HepG2 (cell line): ENCODE results near the gene NYNRIN. TPM values are rescaled to one million over a fixed set of nuclear protein-coding genes. Genes with fewer than 3 reads are reported as not detected.
A peak's percentile ranks its signal among the peaks of the same experiment; 100 is the strongest.

Source experiments
- EED ChIP-seq: sonication (generic); formaldehyde crosslinking; IDR thresholded peaks from 2 replicates; pipeline ENCODE4 v1.5.0; 2020; ENCODE audit warnings: mild to moderate bottlenecking, missing genetic modification reagents
- HNRNPL ChIP-seq: fragments of 200-400 bp; formaldehyde crosslinking; IDR thresholded peaks from 2 replicates; pipeline ENCODE4 v1.6.1; 2017; ENCODE audit warnings: mild to moderate bottlenecking, low read depth, low read length
- NCOA2 ChIP-seq: sonication (generic); formaldehyde crosslinking; IDR thresholded peaks from 2 replicates; pipeline ENCODE4 v1.8.0; 2022; ENCODE audit warnings: inconsistent platforms
- SATB2 ChIP-seq: sonication (generic); formaldehyde crosslinking; IDR thresholded peaks from 2 replicates; pipeline ENCODE4 v1.5.0; 2020; ENCODE audit warnings: missing genetic modification reagents
- ZBTB7B ChIP-seq: sonication (generic); formaldehyde crosslinking; IDR thresholded peaks from 2 replicates; pipeline ENCODE4 v1.4.0; 2020; ENCODE audit warnings: missing genetic modification reagents
- ZFYVE20 ChIP-seq: sonication (generic); formaldehyde crosslinking; IDR thresholded peaks from 2 replicates; pipeline ENCODE4 v1.8.0; 2023; ENCODE audit warnings: low read depth, mild to moderate bottlenecking, moderate library complexity, missing genetic modification reagents, borderline replicate concordance
- ZNF101 ChIP-seq: sonication (generic); formaldehyde crosslinking; IDR thresholded peaks from 2 replicates; pipeline ENCODE4 v1.4.0; 2020; ENCODE audit warnings: mild to moderate bottlenecking, low read depth, missing genetic modification reagents, borderline replicate concordance
- ZNF274 ChIP-seq: sonication (generic); formaldehyde crosslinking; IDR thresholded peaks from 2 replicates; pipeline ENCODE4 v1.5.1; 2020; ENCODE audit warnings: mild to moderate bottlenecking, missing genetic modification reagents
- ZNF331 ChIP-seq: sonication (generic); formaldehyde crosslinking; IDR thresholded peaks from 2 replicates; pipeline ENCODE4 v1.4.0; 2020; ENCODE audit warnings: missing genetic modification reagents
- ZNF550 ChIP-seq: sonication (generic); formaldehyde crosslinking; IDR thresholded peaks from 2 replicates; pipeline ENCODE4 v1.4.0; 2020; ENCODE audit warnings: mild to moderate bottlenecking, missing genetic modification reagents, borderline replicate concordance
- ZNF577 ChIP-seq: sonication (generic); formaldehyde crosslinking; IDR thresholded peaks from 2 replicates; pipeline ENCODE4 v1.4.0; 2020; ENCODE audit warnings: mild to moderate bottlenecking, low read depth, missing genetic modification reagents, borderline replicate concordance
- ZNF619 ChIP-seq: sonication (generic); formaldehyde crosslinking; IDR thresholded peaks from 2 replicates; pipeline ENCODE4 v1.4.0; 2020; ENCODE audit warnings: mild to moderate bottlenecking, missing genetic modification reagents
- ZNF678 ChIP-seq: sonication (generic); formaldehyde crosslinking; IDR thresholded peaks from 2 replicates; pipeline ENCODE4 v1.4.0; 2020; ENCODE audit warnings: mild to moderate bottlenecking, missing genetic modification reagents
- ZNF713 ChIP-seq: sonication (generic); formaldehyde crosslinking; IDR thresholded peaks from 2 replicates; pipeline ENCODE4 v1.4.0; 2020; ENCODE audit warnings: mild to moderate bottlenecking, missing genetic modification reagents
- ZNF724P ChIP-seq: sonication (generic); formaldehyde crosslinking; IDR thresholded peaks from 2 replicates; pipeline ENCODE4 v1.8.0; 2022; ENCODE audit warnings: missing genetic modification reagents, borderline replicate concordance
- polyA plus RNA-seq, 8 experiments: library from polyadenylated mRNA; depleted of rRNA in 3 of 8; stranded (reverse) in 7 of 8; unstranded in 1 of 8; fragments of >200 nt; fragmentation: Illumina TruSeq in 4 of 8; extraction: Trizol in 4 of 8; gene quantifications; 2 replicates each; pipeline versions ENCODE4 v1.2.1 to v1.2.3, GENCODE V29; 2011 to 2016; ENCODE audit warnings: low read depth in 4 of 8, missing spikeins in 1 of 8, mixed read lengths in 1 of 8; ENCODE audit not compliant: insufficient read depth in 1 of 8
- total RNA-seq, 5 experiments: library from RNA; depleted of rRNA; stranded (reverse); fragments of >200 nt; fragmentation: Illumina TruSeq; extraction: Trizol; gene quantifications; 2 replicates each; pipeline ENCODE4 v1.2.3, GENCODE V29; 2016; ENCODE audit warnings: low read depth in 1 of 5
- TF ChIP-seq, protein P1 (sequence below): sonication (generic); formaldehyde crosslinking; conservative IDR thresholded peaks from 2 replicates; pipeline ENCODE4 v1.4.0; 2020; ENCODE audit warnings: mild to moderate bottlenecking, missing genetic modification reagents, moderate library complexity
- TF ChIP-seq, protein P2 (sequence below), 2 experiments: sonication (generic) in 1 of 2; formaldehyde crosslinking in 1 of 2; IDR thresholded peaks; 2 replicates each; pipeline versions ENCODE4 v1.4.0 to v1.6.1; 2018 to 2020; ENCODE audit warnings: missing genetic modification reagents in 2 of 2, borderline replicate concordance in 1 of 2, low read depth in 1 of 2, mild to moderate bottlenecking in 1 of 2, missing biosample characterization in 1 of 2
- TF ChIP-seq, protein P3 (sequence below): sonication (generic); formaldehyde crosslinking; IDR thresholded peaks from 2 replicates; pipeline ENCODE4 v1.5.1; 2020; ENCODE audit warnings: mild to moderate bottlenecking, missing genetic modification reagents, moderate library complexity

NYNRIN gene
- total and polyA plus RNA-seq, 2 of the 13 experiments (the other 11 are each of a cell fraction or from before 2014, with no cell fraction given) = 0.63 to 1.1 TPM

- peak; percentile 34; the same call in 1 of the 2 replicates for TF ChIP-seq ZNF550
- no peak for TF ChIP-seq ZNF101 (CRISPR knock-in tag)
- TF ChIP-seq, protein P1, sequence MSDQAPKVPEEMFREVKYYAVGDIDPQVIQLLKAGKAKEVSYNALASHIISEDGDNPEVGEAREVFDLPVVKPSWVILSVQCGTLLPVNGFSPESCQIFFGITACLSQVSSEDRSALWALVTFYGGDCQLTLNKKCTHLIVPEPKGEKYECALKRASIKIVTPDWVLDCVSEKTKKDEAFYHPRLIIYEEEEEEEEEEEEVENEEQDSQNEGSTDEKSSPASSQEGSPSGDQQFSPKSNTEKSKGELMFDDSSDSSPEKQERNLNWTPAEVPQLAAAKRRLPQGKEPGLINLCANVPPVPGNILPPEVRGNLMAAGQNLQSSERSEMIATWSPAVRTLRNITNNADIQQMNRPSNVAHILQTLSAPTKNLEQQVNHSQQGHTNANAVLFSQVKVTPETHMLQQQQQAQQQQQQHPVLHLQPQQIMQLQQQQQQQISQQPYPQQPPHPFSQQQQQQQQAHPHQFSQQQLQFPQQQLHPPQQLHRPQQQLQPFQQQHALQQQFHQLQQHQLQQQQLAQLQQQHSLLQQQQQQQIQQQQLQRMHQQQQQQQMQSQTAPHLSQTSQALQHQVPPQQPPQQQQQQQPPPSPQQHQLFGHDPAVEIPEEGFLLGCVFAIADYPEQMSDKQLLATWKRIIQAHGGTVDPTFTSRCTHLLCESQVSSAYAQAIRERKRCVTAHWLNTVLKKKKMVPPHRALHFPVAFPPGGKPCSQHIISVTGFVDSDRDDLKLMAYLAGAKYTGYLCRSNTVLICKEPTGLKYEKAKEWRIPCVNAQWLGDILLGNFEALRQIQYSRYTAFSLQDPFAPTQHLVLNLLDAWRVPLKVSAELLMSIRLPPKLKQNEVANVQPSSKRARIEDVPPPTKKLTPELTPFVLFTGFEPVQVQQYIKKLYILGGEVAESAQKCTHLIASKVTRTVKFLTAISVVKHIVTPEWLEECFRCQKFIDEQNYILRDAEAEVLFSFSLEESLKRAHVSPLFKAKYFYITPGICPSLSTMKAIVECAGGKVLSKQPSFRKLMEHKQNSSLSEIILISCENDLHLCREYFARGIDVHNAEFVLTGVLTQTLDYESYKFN (CRISPR knock-in tag) = peak; percentile 58
- no peak for TF ChIP-seq ZNF577
- no peak for TF ChIP-seq EED (CRISPR knock-in tag)
- TF ChIP-seq ZNF619 (CRISPR knock-in tag) = peak; percentile 80; the same call in 1 of the 2 replicates
- TF ChIP-seq ZNF678 (CRISPR knock-in tag) = no peak
- TF ChIP-seq, protein P2, sequence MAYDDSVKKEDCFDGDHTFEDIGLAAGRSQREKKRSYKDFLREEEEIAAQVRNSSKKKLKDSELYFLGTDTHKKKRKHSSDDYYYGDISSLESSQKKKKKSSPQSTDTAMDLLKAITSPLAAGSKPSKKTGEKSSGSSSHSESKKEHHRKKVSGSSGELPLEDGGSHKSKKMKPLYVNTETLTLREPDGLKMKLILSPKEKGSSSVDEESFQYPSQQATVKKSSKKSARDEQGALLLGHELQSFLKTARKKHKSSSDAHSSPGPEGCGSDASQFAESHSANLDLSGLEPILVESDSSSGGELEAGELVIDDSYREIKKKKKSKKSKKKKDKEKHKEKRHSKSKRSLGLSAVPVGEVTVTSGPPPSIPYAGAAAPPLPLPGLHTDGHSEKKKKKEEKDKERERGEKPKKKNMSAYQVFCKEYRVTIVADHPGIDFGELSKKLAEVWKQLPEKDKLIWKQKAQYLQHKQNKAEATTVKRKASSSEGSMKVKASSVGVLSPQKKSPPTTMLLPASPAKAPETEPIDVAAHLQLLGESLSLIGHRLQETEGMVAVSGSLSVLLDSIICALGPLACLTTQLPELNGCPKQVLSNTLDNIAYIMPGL (CRISPR knock-in tag; IDR thresholded peaks at IDR 0.05; ENCODE audit: borderline replicate concordance in 1 of 2, low read depth in 1 of 2) = 0 out of 4 replicates have a peak, but pooled peaks of 1 of the 2 experiments have one; percentile 12
- peak; percentile 64; the same call in 1 of the 2 replicates for TF ChIP-seq ZBTB7B (CRISPR knock-in tag)
- TF ChIP-seq ZNF274 (CRISPR knock-in tag) = peak; percentile 70; the same call in 1 of the 2 replicates
- peak; percentile 2; the same call in 1 of the 2 replicates for TF ChIP-seq ZNF331 (CRISPR knock-in tag)
- TF ChIP-seq ZNF713 = 0 out of 2 replicates have a peak, but pooled peaks have one; percentile 49
- TF ChIP-seq ZFYVE20 (CRISPR knock-in tag) = no peak
- 0 out of 2 replicates have a peak, but pooled peaks have one; percentile 70 for TF ChIP-seq ZNF724P (CRISPR knock-in tag)
- TF ChIP-seq SATB2 (CRISPR knock-in tag) = no peak
- TF ChIP-seq HNRNPL = no peak
- TF ChIP-seq, protein P3, sequence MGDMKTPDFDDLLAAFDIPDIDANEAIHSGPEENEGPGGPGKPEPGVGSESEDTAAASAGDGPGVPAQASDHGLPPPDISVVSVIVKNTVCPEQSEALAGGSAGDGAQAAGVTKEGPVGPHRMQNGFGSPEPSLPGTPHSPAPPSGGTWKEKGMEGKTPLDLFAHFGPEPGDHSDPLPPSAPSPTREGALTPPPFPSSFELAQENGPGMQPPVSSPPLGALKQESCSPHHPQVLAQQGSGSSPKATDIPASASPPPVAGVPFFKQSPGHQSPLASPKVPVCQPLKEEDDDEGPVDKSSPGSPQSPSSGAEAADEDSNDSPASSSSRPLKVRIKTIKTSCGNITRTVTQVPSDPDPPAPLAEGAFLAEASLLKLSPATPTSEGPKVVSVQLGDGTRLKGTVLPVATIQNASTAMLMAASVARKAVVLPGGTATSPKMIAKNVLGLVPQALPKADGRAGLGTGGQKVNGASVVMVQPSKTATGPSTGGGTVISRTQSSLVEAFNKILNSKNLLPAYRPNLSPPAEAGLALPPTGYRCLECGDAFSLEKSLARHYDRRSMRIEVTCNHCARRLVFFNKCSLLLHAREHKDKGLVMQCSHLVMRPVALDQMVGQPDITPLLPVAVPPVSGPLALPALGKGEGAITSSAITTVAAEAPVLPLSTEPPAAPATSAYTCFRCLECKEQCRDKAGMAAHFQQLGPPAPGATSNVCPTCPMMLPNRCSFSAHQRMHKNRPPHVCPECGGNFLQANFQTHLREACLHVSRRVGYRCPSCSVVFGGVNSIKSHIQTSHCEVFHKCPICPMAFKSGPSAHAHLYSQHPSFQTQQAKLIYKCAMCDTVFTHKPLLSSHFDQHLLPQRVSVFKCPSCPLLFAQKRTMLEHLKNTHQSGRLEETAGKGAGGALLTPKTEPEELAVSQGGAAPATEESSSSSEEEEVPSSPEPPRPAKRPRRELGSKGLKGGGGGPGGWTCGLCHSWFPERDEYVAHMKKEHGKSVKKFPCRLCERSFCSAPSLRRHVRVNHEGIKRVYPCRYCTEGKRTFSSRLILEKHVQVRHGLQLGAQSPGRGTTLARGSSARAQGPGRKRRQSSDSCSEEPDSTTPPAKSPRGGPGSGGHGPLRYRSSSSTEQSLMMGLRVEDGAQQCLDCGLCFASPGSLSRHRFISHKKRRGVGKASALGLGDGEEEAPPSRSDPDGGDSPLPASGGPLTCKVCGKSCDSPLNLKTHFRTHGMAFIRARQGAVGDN (CRISPR knock-in tag) = peak; percentile 96
- 0 out of 2 replicates have a peak, but pooled peaks have one; percentile 35 for TF ChIP-seq NCOA2
Measured at GRCh38 chr14:24427537-24428508, 29.0 kb downstream of the NYNRIN start (continued).
